A172 (cell line): ENCODE data around the gene GP2. TPM values are rescaled to one million over a fixed set of nuclear protein-coding genes. Genes with fewer than 3 reads are reported as not detected.
"Not testable (repeated sequence)": the region's sequence is repeated elsewhere in the genome, so short reads cannot be mapped to it uniquely, and the experiment has no call there.

Source experiments
- DNase-seq: peaks from one replicate; pipeline ENCODE4 v3.0.0-alpha.2; 2015; ENCODE audit warnings: low spot score
- total RNA-seq: library from RNA; depleted of rRNA; stranded (reverse); fragments of >200 nt; shearing (Covaris generic); gene quantifications from 2 replicates; pipeline ENCODE4 v1.2.3, GENCODE V29; 2014

GP2 gene
- total RNA-seq, 1 experiment from 2014 or later, result not detected

DNA sequence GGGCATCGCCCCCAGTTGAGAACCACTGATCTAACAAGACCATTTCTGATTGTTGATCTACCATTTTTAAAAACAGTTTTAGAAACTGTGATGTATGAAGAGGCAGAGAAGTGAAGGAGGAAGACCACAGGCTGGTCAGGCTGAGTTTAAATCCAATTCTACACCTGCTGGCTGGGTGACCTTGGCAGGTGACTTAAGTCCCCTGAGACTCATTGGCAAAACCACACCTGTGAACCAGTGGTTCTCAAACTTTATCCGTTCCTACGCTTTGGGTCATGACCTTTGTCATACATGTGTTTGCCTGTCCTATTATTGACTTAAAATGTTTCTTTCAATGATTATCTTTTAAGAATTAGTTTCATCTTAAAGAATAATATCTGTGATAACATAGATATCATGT, 2.3 kb downstream of the GP2 start:
- DNase-seq, result no peak

DNA sequence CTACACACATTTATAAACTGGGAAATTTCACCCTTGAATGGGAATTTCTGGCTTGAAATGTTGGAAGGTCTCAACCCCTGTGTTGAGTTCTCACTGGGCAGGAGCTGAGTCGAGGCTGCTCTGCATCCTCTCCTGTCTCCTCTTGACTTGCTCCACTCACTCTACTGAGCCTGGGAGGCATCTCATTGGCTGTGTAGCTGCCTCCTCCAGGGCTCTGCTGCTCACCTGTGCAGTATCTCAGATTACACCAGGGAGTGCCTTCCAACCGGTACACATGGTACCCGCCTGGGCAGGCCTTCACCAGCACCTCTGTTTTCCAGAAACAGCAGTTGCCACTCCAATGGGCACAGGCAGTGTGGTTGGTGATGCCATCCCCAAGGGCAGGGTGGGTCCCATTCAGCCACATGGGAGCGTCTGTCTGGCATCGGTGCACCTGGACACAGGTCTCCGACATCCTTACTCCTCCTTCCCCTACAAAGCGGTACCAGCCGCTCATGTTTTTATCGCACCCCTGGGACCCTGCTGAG, 3.7 kb downstream of the GP2 start:
- DNase-seq, result no peak

DNA sequence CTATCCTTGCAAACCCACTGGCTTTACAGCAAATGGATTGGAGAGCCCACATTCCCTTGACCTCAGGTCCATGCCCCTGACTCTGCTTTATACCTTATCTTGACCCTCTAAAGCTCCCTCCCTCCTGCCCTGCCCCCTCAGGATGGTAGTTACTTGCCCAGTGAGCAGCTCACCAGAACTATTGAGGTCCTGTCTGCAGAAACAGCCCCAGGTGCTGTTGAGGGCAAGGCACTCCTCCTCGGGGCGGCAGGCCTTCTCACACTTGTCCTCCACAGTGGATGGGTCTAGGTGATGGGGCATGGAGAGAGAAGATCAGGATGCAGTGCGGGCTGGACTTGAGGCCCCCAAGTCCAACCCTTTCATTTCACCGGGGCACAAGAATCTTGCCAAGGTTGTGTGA, 4.6 kb downstream of the GP2 start:
- no peak for DNase-seq

DNA sequence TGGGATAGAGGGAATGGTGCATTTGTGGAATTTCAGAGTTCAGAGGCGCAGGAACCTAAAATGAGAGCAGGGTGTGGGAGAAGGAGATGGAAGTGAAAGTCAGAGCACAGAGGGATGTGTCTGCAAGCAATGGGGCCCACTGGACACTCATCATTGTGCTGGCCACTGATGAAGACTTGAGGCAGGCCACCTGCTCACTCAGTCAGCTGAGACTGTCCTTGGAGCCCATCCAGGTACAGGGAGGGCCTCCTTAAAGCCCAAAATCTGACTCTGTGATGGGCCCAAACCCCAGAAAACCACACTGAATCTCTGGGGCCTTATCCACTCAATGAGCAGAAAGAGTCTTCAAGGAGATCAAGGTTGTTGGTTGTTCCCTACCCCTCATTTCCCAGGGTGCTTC, 5.6 kb downstream of the GP2 start:
- DNase-seq, result no peak

DNA sequence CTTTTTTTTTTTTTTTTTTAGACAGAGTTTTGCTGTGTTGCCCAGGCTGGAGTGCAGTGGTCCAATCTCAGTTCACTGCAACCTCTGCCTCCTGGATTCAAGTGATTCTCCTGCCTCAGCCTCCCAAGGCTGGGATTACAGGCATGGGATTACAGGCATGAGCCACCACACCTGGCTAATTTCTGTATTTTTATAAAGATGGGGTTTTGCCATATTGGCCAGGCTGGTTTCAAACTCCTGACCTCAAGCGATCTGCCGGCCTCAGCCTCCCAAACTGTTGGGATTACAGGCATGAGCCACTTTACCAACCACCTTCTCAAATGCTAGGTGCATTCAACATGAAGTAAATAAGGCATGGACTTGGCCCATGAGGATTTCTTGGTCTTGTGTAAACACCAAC, 6.3 kb downstream of the GP2 start:
- not testable (repeated sequence) for DNase-seq

GRCh38 chr16:20320592-20320991, 6.7 kb downstream of the GP2 start:
- no peak for DNase-seq

DNA sequence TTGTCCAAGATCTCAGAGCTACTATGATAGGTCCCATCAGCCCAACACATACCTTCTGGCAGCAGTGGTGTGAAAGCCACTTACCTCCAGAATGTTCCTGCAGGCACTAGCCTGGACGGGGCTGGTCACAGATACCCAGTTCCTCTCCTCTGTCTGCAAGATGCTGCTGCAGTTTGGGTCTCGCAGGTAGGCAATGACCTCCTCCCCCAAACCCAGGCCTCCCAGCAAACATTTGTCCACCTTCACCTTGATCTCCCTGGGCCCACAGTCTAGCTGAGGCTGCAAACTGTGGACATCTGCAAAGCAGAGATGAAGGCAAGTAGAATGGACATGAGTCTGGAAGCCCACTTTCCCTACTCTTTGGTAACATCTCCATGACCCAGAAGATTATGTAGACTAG, 7.1 kb downstream of the GP2 start:
- no peak for DNase-seq

GRCh38 chr16:20319406-20319805, 7.9 kb downstream of the GP2 start:
- DNase-seq, result no peak

- DNase-seq, result no peak
These were observed 8.9 kb downstream of the GP2 start for GRCh38 chr16:20318437-20318836.

GRCh38 chr16:20318006-20318405, 9.3 kb downstream of the GP2 start:
- DNase-seq, result no peak

GRCh38 chr16:20317117-20317516, 10.2 kb downstream of the GP2 start:
- no peak for DNase-seq

DNA sequence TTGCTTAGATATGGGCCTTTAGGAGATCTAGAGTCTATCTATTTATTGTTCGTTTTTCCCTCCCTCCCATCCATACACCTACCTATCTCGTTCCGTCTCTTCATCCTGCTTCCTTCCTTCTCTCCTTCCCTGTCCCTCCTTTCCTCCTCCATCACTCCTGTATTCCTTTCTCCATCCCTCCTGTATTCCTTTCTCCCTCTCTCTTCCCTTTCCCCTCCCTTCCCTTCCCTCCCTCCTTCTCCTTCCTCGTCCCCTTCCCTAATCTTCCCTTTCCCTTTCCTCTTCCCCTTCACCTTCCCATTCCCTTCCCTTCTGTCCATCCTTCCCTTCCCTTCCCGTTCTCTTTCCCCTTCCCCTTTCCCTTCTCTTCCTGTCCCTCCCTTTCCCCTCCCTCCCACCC, 10.6 kb downstream of the GP2 start:
- no peak for DNase-seq

- no peak for DNase-seq
These were observed 11.5 kb downstream of the GP2 start for GRCh38 chr16:20315764-20316163.

- no peak for DNase-seq
These were observed 12.7 kb downstream of the GP2 start for GRCh38 chr16:20314575-20314974.

DNA sequence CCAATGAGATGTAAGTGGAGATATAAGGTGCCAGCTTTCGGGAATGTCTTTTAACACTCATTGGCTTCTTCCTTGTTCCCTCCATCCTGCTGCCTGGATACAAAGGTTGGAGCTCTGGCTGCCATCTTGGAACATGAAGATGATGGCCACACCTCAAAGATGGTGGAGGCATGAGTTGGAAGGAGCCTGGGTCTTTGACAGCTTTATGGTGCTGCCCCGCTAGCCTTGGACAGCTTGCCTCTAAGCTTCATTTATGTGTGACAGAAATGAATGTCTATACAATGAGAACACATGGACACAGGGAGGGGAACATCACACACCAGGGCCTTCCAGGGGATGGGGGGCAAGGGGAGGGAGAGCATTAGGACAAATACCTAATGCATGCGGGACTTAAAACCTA, 13.6 kb downstream of the GP2 start:
- DNase-seq, result no peak

- DNase-seq, result not testable (repeated sequence)
These were observed 14.7 kb downstream of the GP2 start for GRCh38 chr16:20312536-20313095.

- DNase-seq, result no peak
These were observed 15.8 kb downstream of the GP2 start for GRCh38 chr16:20311548-20311947.

- no peak for DNase-seq
These were observed 16.6 kb downstream of the GP2 start for GRCh38 chr16:20310421-20311395.

- no peak for DNase-seq
These were observed 17.5 kb downstream of the GP2 start for GRCh38 chr16:20309786-20310185.

GRCh38 chr16:20308801-20309590, 18.3 kb downstream of the GP2 start:
- DNase-seq, result no peak

GRCh38 chr16:20308266-20308665, 19.0 kb downstream of the GP2 start:
- no peak for DNase-seq

DNA sequence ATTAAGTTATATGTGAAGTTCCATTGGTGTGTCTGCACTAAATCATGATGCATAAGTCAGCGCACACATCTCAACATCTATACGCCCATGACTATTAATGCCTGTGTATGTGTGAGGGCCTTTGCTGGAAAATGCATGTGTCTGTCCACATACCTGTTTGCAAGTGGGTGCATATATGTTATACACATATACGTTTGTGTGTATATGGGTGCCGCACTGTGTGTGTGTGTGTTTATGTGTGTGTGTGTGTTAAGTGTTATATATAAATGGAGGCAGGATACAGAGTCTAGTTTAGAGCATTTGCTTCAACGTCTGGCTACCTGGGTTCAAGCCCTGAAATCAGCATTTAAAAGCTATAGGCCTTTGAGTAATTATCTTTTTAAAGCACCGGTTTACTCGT, 19.5 kb downstream of the GP2 start:
- DNase-seq, result no peak
